WTC11 (cell line): Measurements from ENCODE around the gene CACTIN. TPM values are rescaled to one million over a fixed set of nuclear protein-coding genes. Genes with fewer than 3 reads are reported as not detected.
A peak's percentile ranks its signal among the peaks of the same experiment; 100 is the strongest.

Experiments
- ATAC-seq: fragments of 200-7000 bp; cut with Tn5 transposase; 2 replicates; pipeline ENCODE4 v1.10.0; 2021; ENCODE audit warnings: mild to moderate bottlenecking, moderate library complexity
- CTCF ChIA-PET: fragments of 300-600 bp; sonication (Branson Sonifier 250); formaldehyde crosslinking; loops from one replicate; lab custom pipeline; 2021; ENCODE audit warnings: antibody characterized with exemption; lab: Charles Lee
- POLR2A ChIA-PET: fragments of 350-600 bp; sonication (Branson Sonifier 250); formaldehyde crosslinking; loops from one replicate; lab custom pipeline; 2021; ENCODE audit warnings: antibody characterized with exemption; lab: Charles Lee
- DNase-seq: peaks from one replicate; pipeline ENCODE4 v3.0.0; 2021; ENCODE audit warnings: low spot score
- H3K27ac Mint-ChIP-seq: 2 replicates; pipeline ENCODE4 v1.8.0; 2021; ENCODE audit warnings: mixed read lengths
- H3K27me3 Mint-ChIP-seq: 2 replicates; pipeline ENCODE4 v1.8.0; 2021; ENCODE audit warnings: low read depth, mild to moderate bottlenecking, moderate library complexity, mixed read lengths
- H3K36me3 Mint-ChIP-seq: 2 replicates; pipeline ENCODE4 v1.8.0; 2021; ENCODE audit warnings: mixed read lengths
- H3K4me1 Mint-ChIP-seq: 2 replicates; pipeline ENCODE4 v1.8.0; 2022; ENCODE audit warnings: mixed read lengths
- H3K4me3 Mint-ChIP-seq: 2 replicates; pipeline ENCODE4 v1.8.0; 2021; ENCODE audit warnings: mild to moderate bottlenecking, moderate library complexity, mixed read lengths
- H3K9me3 Mint-ChIP-seq: 2 replicates; pipeline ENCODE4 v1.8.0; 2021; ENCODE audit warnings: mixed read lengths
- E2F5 ChIP-seq: sonication (generic); formaldehyde crosslinking; IDR thresholded peaks from 2 replicates; pipeline ENCODE4 v1.8.1; 2022; ENCODE audit warnings: mild to moderate bottlenecking, moderate library complexity, missing genetic modification reagents
- FOXK1 ChIP-seq: sonication (generic); formaldehyde crosslinking; IDR thresholded peaks from 2 replicates; pipeline ENCODE4 v1.8.0; 2022; ENCODE audit warnings: mild to moderate bottlenecking, moderate library complexity, missing genetic modification reagents
- MYBL2 ChIP-seq: sonication (generic); formaldehyde crosslinking; IDR thresholded peaks from 2 replicates; pipeline ENCODE4 v1.8.1; 2023; ENCODE audit warnings: mild to moderate bottlenecking, moderate library complexity, missing genetic modification reagents
- USF2 ChIP-seq: sonication (generic); formaldehyde crosslinking; IDR thresholded peaks from 2 replicates; pipeline ENCODE4 v1.8.1; 2023; ENCODE audit warnings: mild to moderate bottlenecking, missing genetic modification reagents, moderate library complexity
- total RNA-seq: library from RNA; stranded (reverse); gene quantifications from 3 replicates; pipeline ENCODE4 v1.2.3, GENCODE V29; 2021
- TF ChIP-seq, protein P1 (sequence below): sonication (generic); formaldehyde crosslinking; IDR thresholded peaks from 2 replicates; pipeline ENCODE4 v1.8.0; 2022; ENCODE audit warnings: mild to moderate bottlenecking, missing genetic modification reagents
- TF ChIP-seq, protein P2 (sequence below): fragments of 250-450 bp; sonication (Bioruptor Pico); conservative IDR thresholded peaks from 2 replicates; pipeline ENCODE4 v1.9.0; 2021; ENCODE audit warnings: mild to moderate bottlenecking
- TF ChIP-seq, protein P3 (sequence below): sonication (generic); formaldehyde crosslinking; IDR thresholded peaks from 2 replicates; pipeline ENCODE4 v1.8.1; 2022; ENCODE audit warnings: low read depth, mild to moderate bottlenecking, moderate library complexity, missing genetic modification reagents, borderline replicate concordance
- TF ChIP-seq, protein P4 (sequence below): sonication (generic); formaldehyde crosslinking; IDR thresholded peaks from 2 replicates; pipeline ENCODE4 v1.8.1; 2023; ENCODE audit warnings: mild to moderate bottlenecking, moderate library complexity, missing genetic modification reagents
- TF ChIP-seq, protein P5 (sequence below): sonication (generic); formaldehyde crosslinking; IDR thresholded peaks from 2 replicates; pipeline ENCODE4 v1.8.0; 2023; ENCODE audit warnings: missing genetic modification reagents, mild to moderate bottlenecking, borderline replicate concordance
- TF ChIP-seq, protein P6 (sequence below): sonication (generic); formaldehyde crosslinking; IDR thresholded peaks from 2 replicates; pipeline ENCODE4 v1.8.0; 2022; ENCODE audit warnings: missing genetic modification reagents

The CACTIN gene
- total RNA-seq, 1 experiment from 2014 or later = 42.2 TPM

GRCh38 chr19:3577723-3578344 lies 48.8 kb downstream of the CACTIN start (continued):
- TF ChIP-seq, protein P1, sequence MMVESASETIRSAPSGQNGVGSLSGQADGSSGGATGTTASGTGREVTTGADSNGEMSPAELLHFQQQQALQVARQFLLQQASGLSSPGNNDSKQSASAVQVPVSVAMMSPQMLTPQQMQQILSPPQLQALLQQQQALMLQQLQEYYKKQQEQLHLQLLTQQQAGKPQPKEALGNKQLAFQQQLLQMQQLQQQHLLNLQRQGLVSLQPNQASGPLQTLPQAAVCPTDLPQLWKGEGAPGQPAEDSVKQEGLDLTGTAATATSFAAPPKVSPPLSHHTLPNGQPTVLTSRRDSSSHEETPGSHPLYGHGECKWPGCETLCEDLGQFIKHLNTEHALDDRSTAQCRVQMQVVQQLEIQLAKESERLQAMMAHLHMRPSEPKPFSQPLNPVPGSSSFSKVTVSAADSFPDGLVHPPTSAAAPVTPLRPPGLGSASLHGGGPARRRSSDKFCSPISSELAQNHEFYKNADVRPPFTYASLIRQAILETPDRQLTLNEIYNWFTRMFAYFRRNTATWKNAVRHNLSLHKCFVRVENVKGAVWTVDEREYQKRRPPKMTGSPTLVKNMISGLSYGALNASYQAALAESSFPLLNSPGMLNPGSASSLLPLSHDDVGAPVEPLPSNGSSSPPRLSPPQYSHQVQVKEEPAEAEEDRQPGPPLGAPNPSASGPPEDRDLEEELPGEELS (CRISPR knock-in tag) = 0 out of 2 replicates have a peak, but pooled peaks have one; percentile 11
- TF ChIP-seq, protein P2, sequence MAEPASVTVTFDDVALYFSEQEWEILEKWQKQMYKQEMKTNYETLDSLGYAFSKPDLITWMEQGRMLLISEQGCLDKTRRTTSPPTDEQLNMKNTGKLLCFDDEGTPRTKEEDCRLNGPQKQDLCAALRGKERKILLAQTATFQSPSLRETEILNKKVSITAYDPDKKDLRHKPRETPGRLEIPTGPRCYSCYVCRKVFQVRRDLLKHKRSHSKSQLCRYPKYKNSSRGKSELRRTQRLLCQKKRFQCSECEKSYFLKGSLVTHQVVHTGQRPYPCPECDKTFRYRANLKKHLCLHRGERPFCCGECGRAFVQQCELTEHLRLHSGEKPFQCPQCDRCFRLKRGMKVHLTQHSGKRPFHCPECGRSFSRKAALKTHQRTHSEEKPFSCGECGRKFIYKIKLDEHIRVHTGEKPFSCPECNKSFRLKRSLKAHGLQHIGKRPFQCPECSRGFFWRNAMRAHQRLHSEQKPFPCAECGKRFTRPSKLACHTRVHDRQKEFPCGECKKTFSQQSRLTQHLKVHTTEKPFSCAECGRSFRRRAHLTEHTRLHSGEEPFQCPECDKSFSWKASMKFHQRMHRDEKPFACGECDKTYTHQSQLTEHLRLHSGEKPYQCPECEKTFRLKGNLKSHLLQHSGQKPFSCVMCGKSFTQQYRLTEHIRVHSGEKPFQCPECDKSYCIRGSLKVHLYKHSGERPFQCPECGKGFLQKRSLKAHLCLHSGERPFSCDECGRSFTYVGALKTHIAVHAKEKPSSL (CRISPR knock-in tag) = no peak
- 0 out of 2 replicates have a peak, but pooled peaks have one; percentile 33 for TF ChIP-seq MYBL2 (CRISPR knock-in tag)
- TF ChIP-seq, all 79 proteins: peak for 5

DNA sequence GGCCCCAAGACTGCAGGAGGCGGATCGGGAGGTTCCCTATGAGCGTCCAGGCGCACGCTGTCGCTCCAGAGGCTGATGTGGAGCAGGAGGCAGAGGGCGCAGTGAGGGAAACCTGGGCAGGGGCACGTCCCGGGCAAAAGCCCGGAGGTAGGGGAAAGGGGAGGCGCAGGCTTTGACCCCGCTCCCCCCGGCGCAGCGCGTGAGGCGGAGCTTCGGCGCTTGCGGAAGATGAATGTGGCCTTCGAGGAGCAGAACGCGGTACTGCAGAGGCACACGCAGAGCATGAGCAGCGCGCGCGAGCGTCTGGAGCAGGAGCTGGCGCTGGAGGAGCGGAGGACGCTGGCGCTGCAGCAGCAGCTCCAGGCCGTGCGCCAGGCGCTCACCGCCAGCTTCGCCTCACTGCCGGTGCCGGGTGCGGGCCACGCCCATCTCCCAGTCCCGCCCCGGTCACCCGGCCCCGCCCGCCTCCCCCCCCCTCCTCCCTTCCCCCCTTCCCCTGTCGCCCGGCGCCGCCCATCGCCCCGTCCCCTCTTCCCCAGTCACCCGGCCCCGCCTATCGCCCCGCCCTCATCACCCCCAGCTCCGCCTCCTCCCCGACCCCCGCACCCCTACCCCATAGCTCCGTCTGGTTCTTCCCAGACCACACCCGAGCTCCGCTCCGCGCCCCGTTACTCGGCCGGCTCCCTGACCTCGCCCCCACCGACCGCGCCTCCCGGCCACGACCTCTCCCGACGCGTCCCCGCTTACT lies 49.7 kb downstream of the CACTIN start:
- CTCF ChIA-PET = interaction anchor here (0.6 to 6.5 kb wide), 28 partner anchors 9 to 411 kb away, joined by 3 to 115 read pairs (median 4); partner anchors contain the start of genes GIPC3, MFSD12, MRPL54 and PIP5K1C
- ATAC-seq = peak; percentile 7
- H3K36me3 Mint-ChIP-seq = peaks cover 8% of the 10 kb centered on the region
- TF ChIP-seq USF2 (CRISPR knock-in tag) (peak; percentile 24; the same call in 1 of the 2 replicates), E2F5 (0 out of 2 replicates have a peak, but pooled peaks have one; percentile 51), FOXK1 (CRISPR knock-in tag) (0 out of 2 replicates have a peak, but pooled peaks have one; percentile 29)
- TF ChIP-seq, protein P3, sequence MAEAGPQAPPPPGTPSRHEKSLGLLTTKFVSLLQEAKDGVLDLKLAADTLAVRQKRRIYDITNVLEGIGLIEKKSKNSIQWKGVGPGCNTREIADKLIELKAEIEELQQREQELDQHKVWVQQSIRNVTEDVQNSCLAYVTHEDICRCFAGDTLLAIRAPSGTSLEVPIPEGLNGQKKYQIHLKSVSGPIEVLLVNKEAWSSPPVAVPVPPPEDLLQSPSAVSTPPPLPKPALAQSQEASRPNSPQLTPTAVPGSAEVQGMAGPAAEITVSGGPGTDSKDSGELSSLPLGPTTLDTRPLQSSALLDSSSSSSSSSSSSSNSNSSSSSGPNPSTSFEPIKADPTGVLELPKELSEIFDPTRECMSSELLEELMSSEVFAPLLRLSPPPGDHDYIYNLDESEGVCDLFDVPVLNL (CRISPR knock-in tag) = 0 out of 2 replicates have a peak, but pooled peaks have one; percentile 5
- TF ChIP-seq, protein P4, sequence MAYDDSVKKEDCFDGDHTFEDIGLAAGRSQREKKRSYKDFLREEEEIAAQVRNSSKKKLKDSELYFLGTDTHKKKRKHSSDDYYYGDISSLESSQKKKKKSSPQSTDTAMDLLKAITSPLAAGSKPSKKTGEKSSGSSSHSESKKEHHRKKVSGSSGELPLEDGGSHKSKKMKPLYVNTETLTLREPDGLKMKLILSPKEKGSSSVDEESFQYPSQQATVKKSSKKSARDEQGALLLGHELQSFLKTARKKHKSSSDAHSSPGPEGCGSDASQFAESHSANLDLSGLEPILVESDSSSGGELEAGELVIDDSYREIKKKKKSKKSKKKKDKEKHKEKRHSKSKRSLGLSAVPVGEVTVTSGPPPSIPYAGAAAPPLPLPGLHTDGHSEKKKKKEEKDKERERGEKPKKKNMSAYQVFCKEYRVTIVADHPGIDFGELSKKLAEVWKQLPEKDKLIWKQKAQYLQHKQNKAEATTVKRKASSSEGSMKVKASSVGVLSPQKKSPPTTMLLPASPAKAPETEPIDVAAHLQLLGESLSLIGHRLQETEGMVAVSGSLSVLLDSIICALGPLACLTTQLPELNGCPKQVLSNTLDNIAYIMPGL = 0 out of 2 replicates have a peak, but pooled peaks have one; percentile 52
- TF ChIP-seq, protein P5, sequence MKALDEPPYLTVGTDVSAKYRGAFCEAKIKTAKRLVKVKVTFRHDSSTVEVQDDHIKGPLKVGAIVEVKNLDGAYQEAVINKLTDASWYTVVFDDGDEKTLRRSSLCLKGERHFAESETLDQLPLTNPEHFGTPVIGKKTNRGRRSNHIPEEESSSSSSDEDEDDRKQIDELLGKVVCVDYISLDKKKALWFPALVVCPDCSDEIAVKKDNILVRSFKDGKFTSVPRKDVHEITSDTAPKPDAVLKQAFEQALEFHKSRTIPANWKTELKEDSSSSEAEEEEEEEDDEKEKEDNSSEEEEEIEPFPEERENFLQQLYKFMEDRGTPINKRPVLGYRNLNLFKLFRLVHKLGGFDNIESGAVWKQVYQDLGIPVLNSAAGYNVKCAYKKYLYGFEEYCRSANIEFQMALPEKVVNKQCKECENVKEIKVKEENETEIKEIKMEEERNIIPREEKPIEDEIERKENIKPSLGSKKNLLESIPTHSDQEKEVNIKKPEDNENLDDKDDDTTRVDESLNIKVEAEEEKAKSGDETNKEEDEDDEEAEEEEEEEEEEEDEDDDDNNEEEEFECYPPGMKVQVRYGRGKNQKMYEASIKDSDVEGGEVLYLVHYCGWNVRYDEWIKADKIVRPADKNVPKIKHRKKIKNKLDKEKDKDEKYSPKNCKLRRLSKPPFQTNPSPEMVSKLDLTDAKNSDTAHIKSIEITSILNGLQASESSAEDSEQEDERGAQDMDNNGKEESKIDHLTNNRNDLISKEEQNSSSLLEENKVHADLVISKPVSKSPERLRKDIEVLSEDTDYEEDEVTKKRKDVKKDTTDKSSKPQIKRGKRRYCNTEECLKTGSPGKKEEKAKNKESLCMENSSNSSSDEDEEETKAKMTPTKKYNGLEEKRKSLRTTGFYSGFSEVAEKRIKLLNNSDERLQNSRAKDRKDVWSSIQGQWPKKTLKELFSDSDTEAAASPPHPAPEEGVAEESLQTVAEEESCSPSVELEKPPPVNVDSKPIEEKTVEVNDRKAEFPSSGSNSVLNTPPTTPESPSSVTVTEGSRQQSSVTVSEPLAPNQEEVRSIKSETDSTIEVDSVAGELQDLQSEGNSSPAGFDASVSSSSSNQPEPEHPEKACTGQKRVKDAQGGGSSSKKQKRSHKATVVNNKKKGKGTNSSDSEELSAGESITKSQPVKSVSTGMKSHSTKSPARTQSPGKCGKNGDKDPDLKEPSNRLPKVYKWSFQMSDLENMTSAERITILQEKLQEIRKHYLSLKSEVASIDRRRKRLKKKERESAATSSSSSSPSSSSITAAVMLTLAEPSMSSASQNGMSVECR = peak; percentile 58; the same call in 1 of the 2 replicates
- TF ChIP-seq, protein P6, sequence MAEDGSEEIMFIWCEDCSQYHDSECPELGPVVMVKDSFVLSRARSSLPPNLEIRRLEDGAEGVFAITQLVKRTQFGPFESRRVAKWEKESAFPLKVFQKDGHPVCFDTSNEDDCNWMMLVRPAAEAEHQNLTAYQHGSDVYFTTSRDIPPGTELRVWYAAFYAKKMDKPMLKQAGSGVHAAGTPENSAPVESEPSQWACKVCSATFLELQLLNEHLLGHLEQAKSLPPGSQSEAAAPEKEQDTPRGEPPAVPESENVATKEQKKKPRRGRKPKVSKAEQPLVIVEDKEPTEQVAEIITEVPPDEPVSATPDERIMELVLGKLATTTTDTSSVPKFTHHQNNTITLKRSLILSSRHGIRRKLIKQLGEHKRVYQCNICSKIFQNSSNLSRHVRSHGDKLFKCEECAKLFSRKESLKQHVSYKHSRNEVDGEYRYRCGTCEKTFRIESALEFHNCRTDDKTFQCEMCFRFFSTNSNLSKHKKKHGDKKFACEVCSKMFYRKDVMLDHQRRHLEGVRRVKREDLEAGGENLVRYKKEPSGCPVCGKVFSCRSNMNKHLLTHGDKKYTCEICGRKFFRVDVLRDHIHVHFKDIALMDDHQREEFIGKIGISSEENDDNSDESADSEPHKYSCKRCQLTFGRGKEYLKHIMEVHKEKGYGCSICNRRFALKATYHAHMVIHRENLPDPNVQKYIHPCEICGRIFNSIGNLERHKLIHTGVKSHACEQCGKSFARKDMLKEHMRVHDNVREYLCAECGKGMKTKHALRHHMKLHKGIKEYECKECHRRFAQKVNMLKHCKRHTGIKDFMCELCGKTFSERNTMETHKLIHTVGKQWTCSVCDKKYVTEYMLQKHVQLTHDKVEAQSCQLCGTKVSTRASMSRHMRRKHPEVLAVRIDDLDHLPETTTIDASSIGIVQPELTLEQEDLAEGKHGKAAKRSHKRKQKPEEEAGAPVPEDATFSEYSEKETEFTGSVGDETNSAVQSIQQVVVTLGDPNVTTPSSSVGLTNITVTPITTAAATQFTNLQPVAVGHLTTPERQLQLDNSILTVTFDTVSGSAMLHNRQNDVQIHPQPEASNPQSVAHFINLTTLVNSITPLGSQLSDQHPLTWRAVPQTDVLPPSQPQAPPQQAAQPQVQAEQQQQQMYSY (CRISPR knock-in tag) = peak; percentile 92

More for the DNA sequence above, 49.7 kb downstream of the CACTIN start:
- peak; percentile 91 for DNase-seq
- peaks cover 18% of the 10 kb centered on the region for H3K27me3 Mint-ChIP-seq
- peaks cover 18% of the 10 kb centered on the region for H3K4me1 Mint-ChIP-seq
- no peaks in the 10 kb centered on the region for H3K9me3 Mint-ChIP-seq
- peak overlapping the region; percentile 75 for H3K4me3 Mint-ChIP-seq
- peak overlapping the region; percentile 85 for H3K27ac Mint-ChIP-seq
- POLR2A ChIA-PET = interaction anchor here (0.7 to 3.3 kb wide), 9 partner anchors 9 to 292 kb away, joined by 3 to 12 read pairs (median 4); partner anchors contain the start of gene GIPC3
